Measurements from ENCODE around the gene RAE1. TPM values are rescaled to one million over a fixed set of nuclear protein-coding genes. Genes with fewer than 3 reads are reported as not detected.

The RAE1 gene, protein sequence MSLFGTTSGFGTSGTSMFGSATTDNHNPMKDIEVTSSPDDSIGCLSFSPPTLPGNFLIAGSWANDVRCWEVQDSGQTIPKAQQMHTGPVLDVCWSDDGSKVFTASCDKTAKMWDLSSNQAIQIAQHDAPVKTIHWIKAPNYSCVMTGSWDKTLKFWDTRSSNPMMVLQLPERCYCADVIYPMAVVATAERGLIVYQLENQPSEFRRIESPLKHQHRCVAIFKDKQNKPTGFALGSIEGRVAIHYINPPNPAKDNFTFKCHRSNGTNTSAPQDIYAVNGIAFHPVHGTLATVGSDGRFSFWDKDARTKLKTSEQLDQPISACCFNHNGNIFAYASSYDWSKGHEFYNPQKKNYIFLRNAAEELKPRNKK
- 100 to 1,000 TPM; 111 to 157 TPM for total RNA-seq
- 292 TPM for polyA plus RNA-seq (ENCODE audit: insufficient read depth, low read depth, low replicate concordance)
- long read RNA-seq, donor 1, transcript RAE1-203 (12 exons, 2,639 nt) = major isoform, 31 of 53 reads
- long read RNA-seq, donor 1, partial matches to known transcripts = 19 of 53 reads
- long read RNA-seq, donor 1, other reads (novel, unspliced or antisense) = 0 of 53 reads
- long read RNA-seq, donor 2, transcript RAE1-203 (12 exons, 2,639 nt) = major isoform, 14 of 17 reads
- long read RNA-seq, donor 2, partial matches to known transcripts = 0 of 17 reads
- long read RNA-seq, donor 2, other reads (novel, unspliced or antisense) = 0 of 17 reads

DNA sequence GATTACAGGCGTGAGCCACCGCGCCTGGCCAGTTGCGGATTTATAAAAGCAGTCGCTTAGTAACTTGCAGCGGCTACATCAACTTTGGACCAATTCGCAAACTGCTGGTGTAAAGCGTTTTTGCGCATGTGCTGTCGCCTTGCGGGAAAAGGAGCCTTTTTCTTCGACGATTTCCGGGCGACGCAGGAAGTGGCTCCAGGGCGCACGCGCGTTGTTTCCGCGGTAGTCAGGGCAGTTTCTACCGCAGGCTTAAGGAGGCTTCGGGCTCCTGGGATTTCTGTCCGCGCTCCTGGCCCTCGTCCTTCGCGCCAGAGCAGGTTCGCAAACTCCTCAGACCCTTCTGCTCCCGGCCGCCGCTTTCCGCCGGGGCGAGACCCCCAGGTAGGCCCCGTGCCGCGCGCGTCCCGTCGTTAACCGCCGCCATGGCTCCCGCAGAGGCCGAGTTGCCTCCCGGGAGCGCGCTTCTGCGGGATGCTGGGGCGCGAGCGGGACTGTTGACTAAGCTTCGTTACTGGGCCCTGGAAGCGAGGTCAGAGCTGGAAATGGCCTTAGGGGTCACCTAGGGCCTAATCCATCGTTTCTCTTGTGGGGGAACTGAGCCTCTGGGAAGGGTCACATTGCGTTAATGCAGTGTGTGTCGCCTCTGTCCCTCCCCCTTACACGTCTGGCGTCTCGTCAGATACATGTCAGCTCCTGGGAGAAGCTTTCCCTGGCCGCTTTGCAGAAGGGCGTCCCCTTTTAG, at the start of gene RAE1:
Gene RAE1 (plus strand): TSS at position 214 of the 742 bp plus-strand sequence. CDS start 2,784 bp downstream, outside the sequence.
- Histone ChIP-seq H3K36me3 (ENCODE audit: low read depth, missing control alignments) (no peaks in the 10 kb centered on the region), H3K27ac (peak within 1 kb of the TSS; percentile 57 to 84), H3K27me3 (no peaks in the 10 kb centered on the region), H3K9me3 (no peaks in the 10 kb centered on the region), H3K4me1 (no peaks in the 10 kb centered on the region), H3K4me3 (peak within 1 kb of the TSS; percentile 82)
- DNase-seq = peak; percentile 94
- intact Hi-C loops (cut with DNase I; ENCODE audit: low total_unique reads) = no loop called here
- 1% methylated on average over 37 to 64 of the region's 64 CpGs for WGBS, 2 donors
- TF ChIP-seq POLR2A (IDR thresholded peaks at IDR 0.05) = no peak
- TF ChIP-seq, protein P1, sequence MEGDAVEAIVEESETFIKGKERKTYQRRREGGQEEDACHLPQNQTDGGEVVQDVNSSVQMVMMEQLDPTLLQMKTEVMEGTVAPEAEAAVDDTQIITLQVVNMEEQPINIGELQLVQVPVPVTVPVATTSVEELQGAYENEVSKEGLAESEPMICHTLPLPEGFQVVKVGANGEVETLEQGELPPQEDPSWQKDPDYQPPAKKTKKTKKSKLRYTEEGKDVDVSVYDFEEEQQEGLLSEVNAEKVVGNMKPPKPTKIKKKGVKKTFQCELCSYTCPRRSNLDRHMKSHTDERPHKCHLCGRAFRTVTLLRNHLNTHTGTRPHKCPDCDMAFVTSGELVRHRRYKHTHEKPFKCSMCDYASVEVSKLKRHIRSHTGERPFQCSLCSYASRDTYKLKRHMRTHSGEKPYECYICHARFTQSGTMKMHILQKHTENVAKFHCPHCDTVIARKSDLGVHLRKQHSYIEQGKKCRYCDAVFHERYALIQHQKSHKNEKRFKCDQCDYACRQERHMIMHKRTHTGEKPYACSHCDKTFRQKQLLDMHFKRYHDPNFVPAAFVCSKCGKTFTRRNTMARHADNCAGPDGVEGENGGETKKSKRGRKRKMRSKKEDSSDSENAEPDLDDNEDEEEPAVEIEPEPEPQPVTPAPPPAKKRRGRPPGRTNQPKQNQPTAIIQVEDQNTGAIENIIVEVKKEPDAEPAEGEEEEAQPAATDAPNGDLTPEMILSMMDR (IDR thresholded peaks at IDR 0.05) = no peak

DNA sequence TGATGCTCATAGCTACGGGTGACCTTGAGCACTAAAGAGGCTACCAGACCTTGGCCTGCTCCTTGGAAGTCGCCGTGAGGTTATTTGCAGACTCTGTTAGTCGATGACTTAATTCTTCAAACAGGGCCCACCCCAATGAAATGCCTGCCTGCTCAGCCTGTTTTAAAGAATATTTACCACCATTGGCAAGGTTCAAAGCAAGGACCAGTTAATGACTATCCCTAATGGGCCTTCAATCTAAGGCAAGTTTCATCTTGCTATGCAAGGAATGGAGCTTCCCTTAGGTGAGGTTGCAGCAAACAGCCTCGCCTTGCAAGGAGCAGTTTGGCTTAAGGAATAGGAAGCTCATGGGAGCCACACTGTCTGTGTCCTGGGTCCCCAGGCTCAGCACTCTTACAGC, 44.3 kb upstream of the RAE1 start:
- no peaks in the 10 kb centered on the region for H3K36me3 ChIP-seq (ENCODE audit: low read depth, missing control alignments)
- TF ChIP-seq POLR2A (IDR thresholded peaks at IDR 0.05) = no peak
- TF ChIP-seq, protein P1 (IDR thresholded peaks at IDR 0.05) = no peak
- H3K4me1 ChIP-seq = no peaks in the 10 kb centered on the region
- WGBS, 2 donors = 81 to 88% methylated on average over 2 to 5 of the region's 5 CpGs
- no peaks in the 10 kb centered on the region for H3K9me3 ChIP-seq
- H3K4me3 ChIP-seq = no peak overlapping the region
- DNase-seq = no peak
- H3K27ac ChIP-seq = no peak overlapping the region
- intact Hi-C loops (cut with DNase I; ENCODE audit: low total_unique reads) = no loop called here
- H3K27me3 ChIP-seq = no peaks in the 10 kb centered on the region

DNA sequence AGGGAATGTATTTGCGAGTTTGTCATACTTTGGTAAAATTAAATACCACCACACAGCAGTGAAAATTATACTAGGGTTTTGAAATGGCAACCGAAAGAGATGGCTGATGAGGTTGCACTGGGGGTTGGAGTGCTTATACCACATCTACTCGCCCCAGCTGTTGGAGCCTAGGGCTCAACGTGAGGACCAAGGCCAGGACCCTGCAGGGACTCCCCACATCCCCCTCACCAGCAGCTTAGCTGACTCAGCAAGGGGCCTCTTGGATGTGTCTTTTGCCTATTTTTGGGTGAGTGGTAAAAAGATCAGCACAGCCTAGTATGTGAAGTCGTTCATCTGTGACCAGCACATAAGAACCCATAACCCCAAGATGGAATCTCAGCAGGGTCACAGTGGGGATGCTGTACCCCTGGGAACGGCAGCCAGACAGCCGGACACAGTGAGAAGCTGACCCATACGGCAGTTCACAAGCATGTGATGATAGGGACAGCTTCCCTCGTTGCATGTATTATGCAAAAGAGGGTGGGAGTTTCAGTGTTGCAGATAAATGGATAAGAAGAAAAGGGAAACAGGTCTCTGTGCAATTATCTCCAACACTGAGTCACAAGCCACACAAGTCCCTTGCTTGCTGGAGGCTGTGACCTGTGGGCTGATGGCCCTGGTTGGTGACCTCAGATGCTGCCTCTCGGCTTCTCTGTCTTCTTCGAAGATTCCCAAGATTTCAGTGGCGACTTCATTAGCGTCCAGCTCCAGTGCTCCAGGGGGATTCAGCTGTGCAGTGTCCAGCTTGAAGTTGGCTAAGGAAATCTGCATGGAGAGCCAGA, 42.4 kb upstream of the RAE1 start:
- no peak for TF ChIP-seq POLR2A (IDR thresholded peaks at IDR 0.05)
- TF ChIP-seq, protein P1 (IDR thresholded peaks at IDR 0.05) = no peak
- no peak for DNase-seq
- H3K4me1 ChIP-seq = no peaks in the 10 kb centered on the region
- no peak overlapping the region for H3K4me3 ChIP-seq
- no peaks in the 10 kb centered on the region for H3K9me3 ChIP-seq
- intact Hi-C loops (cut with DNase I; ENCODE audit: low total_unique reads) = no loop called here
- H3K36me3 ChIP-seq (ENCODE audit: low read depth, missing control alignments) = no peaks in the 10 kb centered on the region
- no peaks in the 10 kb centered on the region for H3K27me3 ChIP-seq
- H3K27ac ChIP-seq = no peak overlapping the region
- WGBS, 2 donors = 54 to 62% methylated on average over 13 of the region's 13 CpGs

DNA sequence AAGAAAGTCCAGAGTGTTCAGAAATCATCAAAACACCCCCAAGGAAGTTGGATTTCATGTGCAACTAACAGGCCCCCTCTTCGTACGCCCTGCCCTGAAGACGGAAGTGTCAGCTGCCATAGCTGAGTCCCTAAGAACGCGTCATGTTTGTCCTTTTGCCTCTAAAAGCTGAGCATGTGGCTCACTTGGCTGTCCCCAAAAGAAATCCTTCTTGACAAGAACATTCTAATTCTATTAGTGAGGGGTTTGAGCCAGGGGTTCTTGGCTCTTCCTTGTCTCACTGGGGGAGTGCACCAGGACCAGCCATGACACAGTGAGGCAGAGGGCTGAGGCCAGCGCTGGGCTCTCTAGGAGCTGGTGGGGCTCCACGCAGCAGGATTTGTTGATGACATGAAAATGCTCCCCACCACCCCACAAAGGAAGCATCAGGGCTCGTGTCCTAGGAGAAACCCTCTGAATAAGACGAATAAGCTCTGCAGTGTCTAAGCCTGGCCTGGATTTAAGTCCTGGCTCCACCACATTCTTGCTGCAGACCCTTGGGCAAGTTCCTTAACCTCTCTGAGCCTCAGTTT, 41.4 kb upstream of the RAE1 start:
- intact Hi-C loops (cut with DNase I; ENCODE audit: low total_unique reads) = no loop called here
- DNase-seq = no peak
- WGBS, 2 donors = 76 to 85% methylated on average over 9 of the region's 9 CpGs
- no peak overlapping the region for H3K4me3 ChIP-seq
- no peaks in the 10 kb centered on the region for H3K27me3 ChIP-seq
- H3K27ac ChIP-seq = no peak overlapping the region
- no peak for TF ChIP-seq POLR2A (IDR thresholded peaks at IDR 0.05)
- TF ChIP-seq, protein P1 (IDR thresholded peaks at IDR 0.05) = no peak
- no peaks in the 10 kb centered on the region for H3K4me1 ChIP-seq
- no peaks in the 10 kb centered on the region for H3K36me3 ChIP-seq (ENCODE audit: low read depth, missing control alignments)
- H3K9me3 ChIP-seq = no peaks in the 10 kb centered on the region

All from testis (tissue), 5 donors.